H1 (cell line): ENCODE results near the gene ASB6. TPM values are rescaled to one million over a fixed set of nuclear protein-coding genes. Genes with fewer than 3 reads are reported as not detected.

Experiments used
- CTCF ChIA-PET: fragments of 300-600 bp; sonication (Branson Sonifier 250); formaldehyde crosslinking; loops from one replicate; lab custom pipeline; 2021; ENCODE audit not compliant: partially characterized antibody; lab: Charles Lee
- POLR2A ChIA-PET: fragments of 300-600 bp; sonication (Branson Sonifier 250); formaldehyde crosslinking; loops from one replicate; lab custom pipeline; 2021; ENCODE audit warnings: inconsistent platforms; ENCODE audit not compliant: partially characterized antibody; lab: Charles Lee
- DNase-seq, 2 experiments: peaks; one replicate each; pipeline versions ENCODE4 v3.0.0 to v3.0.0-alpha.2; 2010 to 2022; ENCODE audit warnings: low spot score in 2 of 2, low read depth in 1 of 2, mixed read lengths in 1 of 2
- FAIRE-seq: peaks from 2 replicates; lab custom pipeline; 2011; peaks lifted over from hg19 to GRCh38; lab: Jason Lieb, UNC
- H2AFZ ChIP-seq: 2 replicates; pipeline ENCODE4 v1.8.1; 2012; ENCODE audit warnings: low read length, inconsistent platforms
- H2AK5ac ChIP-seq: 2 replicates; pipeline ENCODE4 v1.6.1; 2013; ENCODE audit warnings: low read depth, low read length
- H2BK120ac ChIP-seq: replicated peaks from 2 replicates; pipeline ENCODE3; 2013; ENCODE audit warnings: low read depth, low read length, inconsistent platforms
- H2BK12ac ChIP-seq: 2 replicates; pipeline ENCODE4 v1.6.1; 2013; ENCODE audit warnings: low read depth, low read length
- H2BK15ac ChIP-seq: 2 replicates; pipeline ENCODE4 v1.6.1; 2013; ENCODE audit warnings: low read length
- H2BK20ac ChIP-seq: 2 replicates; pipeline ENCODE4 v1.6.1; 2013; ENCODE audit warnings: low read length
- H2BK5ac ChIP-seq: 2 replicates; pipeline ENCODE4 v1.6.1; 2013; ENCODE audit warnings: low read depth, low read length
- H3K14ac ChIP-seq: 2 replicates; pipeline ENCODE4 v1.6.1; 2013; ENCODE audit warnings: inconsistent platforms; ENCODE audit not compliant: insufficient read length
- H3K18ac ChIP-seq: 2 replicates; pipeline ENCODE4 v1.6.1; 2013; ENCODE audit warnings: low read length; ENCODE audit errors: extremely low read depth
- H3K23ac ChIP-seq: 2 replicates; pipeline ENCODE4 v1.6.1; 2013; ENCODE audit warnings: inconsistent platforms; ENCODE audit not compliant: insufficient read length
- H3K23me2 ChIP-seq: 2 replicates; pipeline ENCODE4 v1.6.1; 2013; ENCODE audit warnings: low read depth, low read length
- H3K27ac ChIP-seq: 2 replicates; pipeline ENCODE4 v1.6.1; 2011; ENCODE audit warnings: low read depth, low read length, inconsistent platforms
- H3K27me3 ChIP-seq, 4 experiments: replicated peaks in 1 of 4; 1 replicate in 1 of 4; 2 replicates in 3 of 4; pipeline versions ENCODE4 v1.6.1 to v1.8.1; 2011 to 2013; ENCODE audit warnings: low read length in 3 of 4, mild to moderate bottlenecking in 3 of 4, inconsistent platforms in 2 of 4, mixed read lengths in 2 of 4, moderate library complexity in 1 of 4; ENCODE audit not compliant: control insufficient read depth in 3 of 4, insufficient read depth in 3 of 4; ENCODE audit errors: extremely low read depth in 1 of 4
- H3K36me3 ChIP-seq, 4 experiments: 2 replicates each; pipeline versions ENCODE4 v1.6.1 to v1.8.1; 2011 to 2013; ENCODE audit warnings: mild to moderate bottlenecking in 4 of 4, low read length in 3 of 4, moderate library complexity in 2 of 4, control low read depth in 1 of 4, inconsistent platforms in 1 of 4; ENCODE audit not compliant: insufficient read depth in 4 of 4, control insufficient read depth in 2 of 4
- H3K4ac ChIP-seq: replicated peaks from 2 replicates; pipeline ENCODE3; 2013; ENCODE audit warnings: low read length, low read depth, mixed read lengths, inconsistent platforms; ENCODE audit not compliant: insufficient read length
- H3K4me1 ChIP-seq, 4 experiments: replicated peaks in 1 of 4; 1 replicate in 1 of 4; 2 replicates in 3 of 4; pipeline versions ENCODE4 v1.6.1 to v1.8.1; 2011 to 2013; ENCODE audit warnings: low read length in 3 of 4, inconsistent platforms in 2 of 4, mixed read lengths in 1 of 4; ENCODE audit not compliant: insufficient read depth in 4 of 4, control insufficient read depth in 3 of 4
- H3K4me2 ChIP-seq, 2 experiments: 2 replicates each; pipeline versions ENCODE4 v1.6.1 to v1.8.1; 2011 to 2013; ENCODE audit warnings: low read depth in 2 of 2, low read length in 2 of 2, control low read depth in 1 of 2, inconsistent platforms in 1 of 2, mild to moderate bottlenecking in 1 of 2; ENCODE audit not compliant: insufficient read depth in 1 of 2
- H3K4me3 ChIP-seq, 4 experiments: fragments of 200-600, 300-600 bp in 1 of 4; sonication (generic), shearing (Covaris generic), sonication (Bioruptor Twin) in 1 of 4; 2 replicates each; pipeline versions ENCODE4 v1.5.1 to v1.8.1; 2011 to 2016; ENCODE audit warnings: low read length in 4 of 4, low read depth in 3 of 4, control low read depth in 2 of 4, inconsistent platforms in 2 of 4, mild to moderate bottlenecking in 2 of 4, mixed read lengths in 1 of 4, moderate library complexity in 1 of 4; ENCODE audit not compliant: insufficient read depth in 2 of 4; ENCODE audit errors: extremely low read depth in 1 of 4
- H3K56ac ChIP-seq: replicated peaks from 2 replicates; pipeline ENCODE3; 2013; ENCODE audit warnings: low read depth, mild to moderate bottlenecking, mixed read lengths, low read length, inconsistent platforms; ENCODE audit not compliant: insufficient read length
- H3K79me1 ChIP-seq: 2 replicates; pipeline ENCODE4 v1.6.1; 2013; ENCODE audit warnings: low read depth, low read length, control low read depth
- H3K79me2 ChIP-seq, 2 experiments: 2 replicates each; pipeline versions ENCODE4 v1.6.1 to v1.8.1; 2012 to 2013; ENCODE audit warnings: low read length in 2 of 2, mild to moderate bottlenecking in 2 of 2, inconsistent platforms in 1 of 2; ENCODE audit not compliant: insufficient read depth in 2 of 2, control insufficient read depth in 1 of 2
- H3K9ac ChIP-seq, 4 experiments: replicated peaks in 1 of 4; 1 replicate in 1 of 4; 2 replicates in 3 of 4; pipeline versions ENCODE4 v1.6.1 to v1.8.1; 2011 to 2013; ENCODE audit warnings: low read depth in 3 of 4, low read length in 3 of 4, control low read depth in 2 of 4, mild to moderate bottlenecking in 2 of 4, moderate library complexity in 2 of 4, inconsistent platforms in 1 of 4; ENCODE audit errors: extremely low read depth in 1 of 4
- H3K9me3 ChIP-seq, 2 experiments: 2 replicates each; pipeline versions ENCODE4 v1.6.1 to v1.8.1; 2012 to 2013; ENCODE audit warnings: mild to moderate bottlenecking in 2 of 2, moderate library complexity in 2 of 2, control low read depth in 1 of 2, inconsistent platforms in 1 of 2, low read depth in 1 of 2, low read length in 1 of 2, mixed read lengths in 1 of 2; ENCODE audit not compliant: insufficient read depth in 2 of 2
- H4K20me1 ChIP-seq, 2 experiments: replicated peaks in 1 of 2; 2 replicates each; pipeline versions ENCODE3 to v1.8.1; 2011 to 2013; ENCODE audit warnings: inconsistent platforms in 2 of 2, low read length in 2 of 2, mild to moderate bottlenecking in 1 of 2; ENCODE audit not compliant: insufficient read depth in 2 of 2, control insufficient read depth in 1 of 2
- H4K5ac ChIP-seq: 2 replicates; pipeline ENCODE4 v1.6.1; 2013; ENCODE audit warnings: low read length, low read depth, mixed read lengths, inconsistent platforms; ENCODE audit not compliant: insufficient read length
- H4K8ac ChIP-seq: 2 replicates; pipeline ENCODE4 v1.8.0; 2013; ENCODE audit warnings: mild to moderate bottlenecking, moderate library complexity, low read length, inconsistent platforms; ENCODE audit not compliant: insufficient read depth; ENCODE audit errors: extremely low read depth
- H4K91ac ChIP-seq: replicated peaks from 2 replicates; pipeline ENCODE3; 2013; ENCODE audit warnings: low read length, mixed read lengths, inconsistent platforms; ENCODE audit not compliant: insufficient read length
- CEBPB ChIP-seq: IDR thresholded peaks from 2 replicates; pipeline ENCODE4 v1.6.1; 2012; ENCODE audit warnings: low read depth, low read length
- EGR1 ChIP-seq: IDR thresholded peaks from 2 replicates; pipeline ENCODE4 v1.6.1; 2011; ENCODE audit warnings: low read depth, low read length, borderline replicate concordance
- EZH2 ChIP-seq: fragments of 200-600 bp; sonication (generic); IDR thresholded peaks from 2 replicates; pipeline ENCODE4 v1.7.1; 2012; ENCODE audit warnings: low read depth, mild to moderate bottlenecking, moderate library complexity, low read length, inconsistent platforms; ENCODE audit not compliant: severe bottlenecking
- HDAC2 ChIP-seq, 2 experiments: fragments of 300-600 bp in 1 of 2; sonication (generic) in 1 of 2; IDR thresholded peaks; 2 replicates each; pipeline ENCODE4 v1.6.1; 2011 to 2012; ENCODE audit warnings: low read depth in 2 of 2, low read length in 2 of 2, mild to moderate bottlenecking in 2 of 2, moderate library complexity in 2 of 2, borderline replicate concordance in 1 of 2, inconsistent platforms in 1 of 2
- JUN ChIP-seq: IDR thresholded peaks from 2 replicates; pipeline ENCODE4 v1.6.1; 2011; ENCODE audit warnings: low read depth, mild to moderate bottlenecking, improper control_type of control experiment, low read length
- JUND ChIP-seq: IDR thresholded peaks from 2 replicates; pipeline ENCODE4 v1.6.1; 2011; ENCODE audit warnings: mild to moderate bottlenecking, improper control_type of control experiment, low read length
- MAFK ChIP-seq: IDR thresholded peaks from 2 replicates; pipeline ENCODE4 v1.6.1; 2012; ENCODE audit warnings: low read depth, mild to moderate bottlenecking, improper control_type of control experiment, low read length
- RBBP5 ChIP-seq: IDR thresholded peaks from 2 replicates; pipeline ENCODE4 v1.7.1; 2012; ENCODE audit warnings: low read depth, mild to moderate bottlenecking, inconsistent platforms, low read length, moderate library complexity, borderline replicate concordance
- SIRT6 ChIP-seq: IDR thresholded peaks from one replicate; pipeline ENCODE4 v1.7.1; 2012; ENCODE audit warnings: low read length, inconsistent platforms
- TAF7 ChIP-seq: optimal IDR thresholded peaks from 2 replicates; pipeline ENCODE3; 2011; ENCODE audit warnings: low read depth, mild to moderate bottlenecking, inconsistent platforms, low read length, moderate library complexity, borderline replicate concordance
- USF2 ChIP-seq: IDR thresholded peaks from 2 replicates; pipeline ENCODE4 v1.6.1; 2011; ENCODE audit warnings: low read length, improper control_type of control experiment
- YY1 ChIP-seq: IDR thresholded peaks from 2 replicates; pipeline ENCODE4 v1.6.1; 2011; ENCODE audit warnings: low read depth, mild to moderate bottlenecking, low read length
- ZNF274 ChIP-seq: IDR thresholded peaks from 2 replicates; pipeline ENCODE4 v1.7.0; 2012; ENCODE audit warnings: low read length, borderline replicate concordance; ENCODE audit errors: extremely low read depth
- WGBS, 2 experiments: shearing (Covaris generic) in 1 of 2; methylation state at CpG; one replicate each; pipeline versions ENCODE4 v1.1.6 to v1.1.7; 2013 to 2015; ENCODE audit warnings: low lambda C conversion rate in 2 of 2, mixed read lengths in 2 of 2, inconsistent platforms in 1 of 2, low coverage in 1 of 2, missing lambda C conversion rate in 1 of 2; ENCODE audit not compliant: insufficient replicate concordance in 2 of 2, insufficient coverage in 1 of 2, insufficient read length in 1 of 2; ENCODE audit errors: extremely low coverage in 1 of 2, missing lambda C conversion rate in 1 of 2; 5-methylcytosine and 5-hydroxymethylcytosine counted together
- polyA plus RNA-seq, 7 experiments: library from polyadenylated mRNA; depleted of rRNA in 3 of 7; stranded (reverse) in 5 of 7; unstranded in 2 of 7; fragments of >200 nt in 5 of 7; fragments of 200-250 nt in 2 of 7; gene quantifications; 1 replicate in 5 of 7; 2 replicates in 1 of 7; 4 replicates in 1 of 7; pipeline versions ENCODE4 v1.2.1 to v1.2.3, GENCODE V29; 2011 to 2013; ENCODE audit warnings: missing spikeins in 2 of 7, mixed read lengths in 2 of 7
- total RNA-seq: library from RNA; stranded (reverse); fragmentation: NEBNext Ultra II Directional; extraction: Animal tissue kit (Norgen Biotek cat#: 25700); gene quantifications from 2 replicates; pipeline ENCODE4 v1.2.1, GENCODE V29; 2021

Gene ASB6
- total and polyA plus RNA-seq, 2 of the 8 experiments (the other 6 are each of a cell fraction or from before 2014, with no cell fraction given), result 14.0 to 17.3 TPM

- Histone ChIP-seq H2AFZ (no peak overlapping the region), H3K27me3 (peaks cover 6 to 15% (median 12%) of the 10 kb centered on the region in 4 experiments), H3K4me2 (no peak overlapping the region), H3K14ac (no peak overlapping the region), H4K91ac (no peak overlapping the region), H2AK5ac (no peak overlapping the region), H3K4me3 (no peak overlapping the region), H3K4ac (no peak overlapping the region), H3K9ac (no peak overlapping the region), H3K79me1 (no peaks in the 10 kb centered on the region), H3K23me2 (peaks cover 11% of the 10 kb centered on the region; the same call in 1 of the 2 replicates), H3K56ac (no peak overlapping the region), H3K4me1 (peaks cover 0 to 6% (median 2%) of the 10 kb centered on the region in 4 experiments; a peak in 5 of 7 replicates), H3K9me3 (no peaks in the 10 kb centered on the region), H2BK12ac (no peak overlapping the region), H4K5ac (no peak overlapping the region), H2BK5ac (no peak overlapping the region), H2BK20ac (no peak overlapping the region), H3K27ac (no peak overlapping the region), H3K79me2 (no peaks in the 10 kb centered on the region), H4K8ac (no peak overlapping the region), H3K23ac (no peak overlapping the region), H2BK15ac (no peak overlapping the region), H3K18ac (no peak overlapping the region), H2BK120ac (no peak overlapping the region), H4K20me1 (no peaks in the 10 kb centered on the region), H3K36me3 (no peaks in the 10 kb centered on the region)
- no peak for DNase-seq
- CTCF ChIA-PET, result interaction anchor here (0.8 to 6.2 kb wide), 9 partner anchors 8 to 485 kb away, joined by 3 to 71 read pairs (median 5); partner anchors contain the start of genes C9orf50 and NTMT1
- 91% methylated on average over 10 of the region's 10 CpGs; no CpG with 5 or more reads in 1 of the 2 experiments for WGBS, 2 experiments
- no peak for FAIRE-seq
- POLR2A ChIA-PET, result interaction anchor here (1.2 to 1.4 kb wide), 3 partner anchors 155 to 472 kb away, joined by 3 to 4 read pairs (median 3); no protein-coding TSS in a partner anchor
- TF ChIP-seq CEBPB (no peak), HDAC2 (IDR thresholded peaks at IDR 0.05; ENCODE audit: borderline replicate concordance in 1 of 2, low read depth in 2 of 2, low read length in 2 of 2) (no peak), USF2 (no peak), JUN (no peak), ZNF274 (no peak), TAF7 (no peak), MAFK (no peak), JUND (no peak), EGR1 (no peak), RBBP5 (no peak), YY1 (no peak), SIRT6 (no peak), EZH2 (no peak)
Observed at GRCh38 chr9:129614932-129615331, 27.0 kb downstream of the ASB6 start.
